Liver (tissue), 9 donors: ENCODE measurements around the gene UACA. TPM values are rescaled to one million over a fixed set of nuclear protein-coding genes. Genes with fewer than 3 reads are reported as not detected.

Source experiments
- DNase-seq: peaks from one replicate; pipeline ENCODE4 v3.0.0-alpha.2; 2017; ENCODE audit warnings: low spot score
- H3K27ac ChIP-seq, 2 donors: one replicate each; pipeline ENCODE4 v1.7.0; 2013; ENCODE audit warnings: inconsistent platforms in 2 of 2, low read length in 2 of 2, control low read depth in 1 of 2, low read depth in 1 of 2, mild to moderate bottlenecking in 1 of 2
- H3K27me3 ChIP-seq, 4 donors: one replicate each; pipeline versions ENCODE4 v1.6.1 to v1.7.0; 2013; ENCODE audit warnings: low read length in 3 of 4, inconsistent platforms in 1 of 4, mild to moderate bottlenecking in 1 of 4, moderate library complexity in 1 of 4; ENCODE audit not compliant: control insufficient read depth in 4 of 4, insufficient read depth in 4 of 4
- H3K36me3 ChIP-seq, 4 donors: one replicate each; pipeline versions ENCODE4 v1.6.1 to v1.7.0; 2013; ENCODE audit warnings: low read length in 3 of 4, mild to moderate bottlenecking in 3 of 4, low read depth in 1 of 4, moderate library complexity in 1 of 4; ENCODE audit not compliant: control insufficient read depth in 4 of 4, insufficient read depth in 3 of 4
- H3K4me1 ChIP-seq, 4 donors: one replicate each; pipeline versions ENCODE4 v1.6.1 to v1.7.0; 2013; ENCODE audit warnings: low read length in 3 of 4, mild to moderate bottlenecking in 3 of 4, moderate library complexity in 1 of 4; ENCODE audit not compliant: control insufficient read depth in 4 of 4, insufficient read depth in 4 of 4
- H3K4me3 ChIP-seq, 3 donors: one replicate each; pipeline versions ENCODE4 v1.6.1 to v1.7.0; 2013; ENCODE audit warnings: low read length in 3 of 3, control low read depth in 1 of 3, low read depth in 1 of 3, mild to moderate bottlenecking in 1 of 3
- H3K9ac ChIP-seq, 2 donors: one replicate each; pipeline ENCODE4 v1.7.0; 2013; ENCODE audit warnings: low read length in 2 of 2, mild to moderate bottlenecking in 2 of 2, moderate library complexity in 2 of 2, control low read depth in 1 of 2, low read depth in 1 of 2
- H3K9me3 ChIP-seq, 4 donors: one replicate each; pipeline versions ENCODE4 v1.6.1 to v1.7.0; 2013; ENCODE audit warnings: low read length in 3 of 4; ENCODE audit not compliant: control insufficient read depth in 4 of 4
- EGR1 ChIP-seq, 2 donors: IDR thresholded peaks; 2 replicates each; pipeline ENCODE4 v1.6.1; 2016 to 2018; ENCODE audit warnings: antibody characterized with exemption in 2 of 2, low read depth in 2 of 2
- FOXA1 ChIP-seq: IDR thresholded peaks from 2 replicates; pipeline ENCODE4 v1.6.1; 2016; ENCODE audit warnings: antibody characterized with exemption
- GABPA ChIP-seq, 2 donors: IDR thresholded peaks in 1 of 2; conservative IDR thresholded peaks in 1 of 2; 2 replicates each; pipeline ENCODE4 v1.6.1; 2016; ENCODE audit warnings: antibody characterized with exemption in 2 of 2, mild to moderate bottlenecking in 1 of 2, moderate library complexity in 1 of 2
- HNF4A ChIP-seq, 2 donors: conservative IDR thresholded peaks; 2 replicates each; pipeline ENCODE4 v1.6.1; 2016; ENCODE audit warnings: antibody characterized with exemption in 2 of 2, mild to moderate bottlenecking in 2 of 2
- HNF4G ChIP-seq: IDR thresholded peaks from 2 replicates; pipeline ENCODE4 v1.6.1; 2016; ENCODE audit warnings: antibody characterized with exemption
- NR2F2 ChIP-seq: IDR thresholded peaks from 2 replicates; pipeline ENCODE4 v1.6.1; 2016; ENCODE audit warnings: antibody characterized with exemption
- RAD21 ChIP-seq, 2 donors: IDR thresholded peaks; 2 replicates each; pipeline ENCODE4 v1.6.1; 2016; ENCODE audit warnings: antibody characterized with exemption in 2 of 2, mild to moderate bottlenecking in 2 of 2
- REST ChIP-seq: IDR thresholded peaks from 2 replicates; pipeline ENCODE4 v1.6.1; 2016; ENCODE audit warnings: antibody characterized with exemption, mild to moderate bottlenecking
- RXRA ChIP-seq, 2 donors: IDR thresholded peaks; 2 replicates each; pipeline ENCODE4 v1.6.1; 2017 to 2018; ENCODE audit warnings: antibody characterized with exemption in 2 of 2, mild to moderate bottlenecking in 1 of 2
- SP1 ChIP-seq: IDR thresholded peaks from 2 replicates; pipeline ENCODE4 v1.6.1; 2018; ENCODE audit warnings: antibody characterized with exemption, mild to moderate bottlenecking
- TAF1 ChIP-seq: conservative IDR thresholded peaks from 2 replicates; pipeline ENCODE4 v1.6.1; 2016; ENCODE audit warnings: antibody characterized with exemption, mild to moderate bottlenecking
- YY1 ChIP-seq: IDR thresholded peaks from 2 replicates; pipeline ENCODE4 v1.6.1; 2016; ENCODE audit warnings: antibody characterized with exemption, mild to moderate bottlenecking
- ZBTB33 ChIP-seq: IDR thresholded peaks from 2 replicates; pipeline ENCODE4 v1.6.1; 2016; ENCODE audit warnings: antibody characterized with exemption
- WGBS: extraction: QIAGEN DNeasy Blood & Tissue Kit; methylation state at CpG from one replicate; pipeline ENCODE4 v1.1.7; 2013; 5-methylcytosine and 5-hydroxymethylcytosine counted together
- polyA plus RNA-seq, 2 donors: library from polyadenylated mRNA; stranded (reverse) in 1 of 2; unstranded in 1 of 2; fragments of 200-250 nt in 1 of 2; fragments of >200 nt in 1 of 2; fragmentation: Nextera tagmentation in 1 of 2; extraction: Ambion mirVana in 1 of 2; gene quantifications; one replicate each; pipeline versions ENCODE4 v1.2.1 to v1.2.3, GENCODE V29; 2013 to 2015
- total RNA-seq, 2 donors: library from RNA; depleted of rRNA; stranded (reverse); fragments of >200 nt; gene quantifications; one replicate each; pipeline ENCODE4 v1.2.3, GENCODE V29; 2014
- TF ChIP-seq, protein P1 (sequence below): IDR thresholded peaks from 2 replicates; pipeline ENCODE4 v1.6.1; 2016; ENCODE audit warnings: antibody characterized with exemption
- TF ChIP-seq, protein P2 (sequence below): fragments of 150-350 bp; IDR thresholded peaks from 2 replicates; pipeline ENCODE4 v1.5.1; 2017; ENCODE audit warnings: improper control_type of control experiment, low read depth, low read length; ENCODE audit not compliant: missing input control
- TF ChIP-seq, protein P3 (sequence below): IDR thresholded peaks from 2 replicates; pipeline ENCODE4 v1.6.1; 2016; ENCODE audit warnings: antibody characterized with exemption
- donor health status: healthy.
- donor health status: healthy.
- donor health status: healthy.
- donor health status: healthy.
- donor health status: healthy.

Gene UACA
- total and polyA plus RNA-seq, 4 donors, result 3.9 to 16.0 (median 10.0) TPM

- Histone ChIP-seq H3K9me3 (no peaks in the 10 kb centered on the region), H3K4me1 (peaks cover 0 to 15% (median 6%) of the 10 kb centered on the region in 4 donors), H3K27me3 (no peaks in the 10 kb centered on the region), H3K4me3 (no peak overlapping the region), H3K36me3 (no peaks in the 10 kb centered on the region), H3K27ac (no peak overlapping the region), H3K9ac (no peak overlapping the region)
- WGBS, result 89% methylated on average over 2 of the region's 2 CpGs
- no peak for DNase-seq
- no peak for TF ChIP-seq YY1
- TF ChIP-seq REST, result no peak
- TF ChIP-seq EGR1 (IDR thresholded peaks at IDR 0.05; ENCODE audit: low read depth in 2 of 2), result no peak
- no peak for TF ChIP-seq SP1
- TF ChIP-seq TAF1, result no peak
- TF ChIP-seq HNF4G, result no peak
- TF ChIP-seq, protein P1, sequence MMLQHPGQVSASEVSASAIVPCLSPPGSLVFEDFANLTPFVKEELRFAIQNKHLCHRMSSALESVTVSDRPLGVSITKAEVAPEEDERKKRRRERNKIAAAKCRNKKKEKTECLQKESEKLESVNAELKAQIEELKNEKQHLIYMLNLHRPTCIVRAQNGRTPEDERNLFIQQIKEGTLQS, result no peak
- no peak for TF ChIP-seq RAD21 (IDR thresholded peaks at IDR 0.05)
- TF ChIP-seq HNF4A (conservative IDR thresholded peaks at IDR 0.05), result no peak
- TF ChIP-seq FOXA1, result no peak
- TF ChIP-seq, protein P2, sequence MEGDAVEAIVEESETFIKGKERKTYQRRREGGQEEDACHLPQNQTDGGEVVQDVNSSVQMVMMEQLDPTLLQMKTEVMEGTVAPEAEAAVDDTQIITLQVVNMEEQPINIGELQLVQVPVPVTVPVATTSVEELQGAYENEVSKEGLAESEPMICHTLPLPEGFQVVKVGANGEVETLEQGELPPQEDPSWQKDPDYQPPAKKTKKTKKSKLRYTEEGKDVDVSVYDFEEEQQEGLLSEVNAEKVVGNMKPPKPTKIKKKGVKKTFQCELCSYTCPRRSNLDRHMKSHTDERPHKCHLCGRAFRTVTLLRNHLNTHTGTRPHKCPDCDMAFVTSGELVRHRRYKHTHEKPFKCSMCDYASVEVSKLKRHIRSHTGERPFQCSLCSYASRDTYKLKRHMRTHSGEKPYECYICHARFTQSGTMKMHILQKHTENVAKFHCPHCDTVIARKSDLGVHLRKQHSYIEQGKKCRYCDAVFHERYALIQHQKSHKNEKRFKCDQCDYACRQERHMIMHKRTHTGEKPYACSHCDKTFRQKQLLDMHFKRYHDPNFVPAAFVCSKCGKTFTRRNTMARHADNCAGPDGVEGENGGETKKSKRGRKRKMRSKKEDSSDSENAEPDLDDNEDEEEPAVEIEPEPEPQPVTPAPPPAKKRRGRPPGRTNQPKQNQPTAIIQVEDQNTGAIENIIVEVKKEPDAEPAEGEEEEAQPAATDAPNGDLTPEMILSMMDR, result no peak
- TF ChIP-seq RXRA (IDR thresholded peaks at IDR 0.05), result no peak
Measured at GRCh38 chr15:70613271-70613670, 150.1 kb downstream of the UACA start.

DNA sequence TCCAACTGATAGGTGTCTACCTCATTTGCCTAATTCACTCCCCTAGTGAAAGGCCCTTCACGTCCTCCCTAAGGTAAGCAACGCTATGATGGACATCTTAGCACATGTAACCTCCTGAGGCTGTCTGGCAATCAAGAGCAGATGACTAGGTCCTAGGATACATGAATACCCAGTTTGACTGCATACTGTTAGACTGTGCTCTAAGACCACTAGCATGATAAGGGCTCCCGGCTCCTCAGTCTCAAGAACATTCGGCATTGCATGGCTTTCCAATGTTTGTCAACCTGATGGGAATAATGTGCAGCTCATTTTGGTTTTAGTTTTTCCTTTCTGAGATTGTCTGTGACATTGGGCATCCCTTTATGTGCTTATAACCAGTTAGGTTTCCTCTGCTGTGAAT is 152.1 kb downstream of the UACA start:
- H3K4me3 ChIP-seq, result no peak overlapping the region
- H3K27me3 ChIP-seq, result no peaks in the 10 kb centered on the region
- TF ChIP-seq, protein P1, result no peak
- no peak for TF ChIP-seq YY1
- TF ChIP-seq FOXA1, result no peak
- TF ChIP-seq HNF4A (conservative IDR thresholded peaks at IDR 0.05), result no peak
- TF ChIP-seq RXRA (IDR thresholded peaks at IDR 0.05), result no peak
- TF ChIP-seq NR2F2, result no peak
- TF ChIP-seq, protein P2, result no peak
- no peak for TF ChIP-seq TAF1
- TF ChIP-seq EGR1 (IDR thresholded peaks at IDR 0.05; ENCODE audit: low read depth in 2 of 2), result no peak
- TF ChIP-seq HNF4G, result no peak
- no peak for TF ChIP-seq ZBTB33
- TF ChIP-seq GABPA (IDR thresholded peaks at IDR 0.05 in 1 of 2, conservative IDR thresholded peaks at IDR 0.05 in 1 of 2), result no peak
- no peak for TF ChIP-seq SP1
- no peak for TF ChIP-seq REST
- TF ChIP-seq, protein P3, sequence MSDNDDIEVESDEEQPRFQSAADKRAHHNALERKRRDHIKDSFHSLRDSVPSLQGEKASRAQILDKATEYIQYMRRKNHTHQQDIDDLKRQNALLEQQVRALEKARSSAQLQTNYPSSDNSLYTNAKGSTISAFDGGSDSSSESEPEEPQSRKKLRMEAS, result no peak
- H3K9me3 ChIP-seq, result no peaks in the 10 kb centered on the region
- no peaks in the 10 kb centered on the region for H3K36me3 ChIP-seq
- no peak for DNase-seq
- WGBS, result 92% methylated on average over 4 of the region's 4 CpGs
- no peaks in the 10 kb centered on the region for H3K4me1 ChIP-seq
- H3K27ac ChIP-seq, result no peak overlapping the region
- no peak overlapping the region for H3K9ac ChIP-seq
